ENCODE data around the gene RAD51AP1. TPM values are rescaled to one million over a fixed set of nuclear protein-coding genes. Genes with fewer than 3 reads are reported as not detected.

The RAD51AP1 gene, protein sequence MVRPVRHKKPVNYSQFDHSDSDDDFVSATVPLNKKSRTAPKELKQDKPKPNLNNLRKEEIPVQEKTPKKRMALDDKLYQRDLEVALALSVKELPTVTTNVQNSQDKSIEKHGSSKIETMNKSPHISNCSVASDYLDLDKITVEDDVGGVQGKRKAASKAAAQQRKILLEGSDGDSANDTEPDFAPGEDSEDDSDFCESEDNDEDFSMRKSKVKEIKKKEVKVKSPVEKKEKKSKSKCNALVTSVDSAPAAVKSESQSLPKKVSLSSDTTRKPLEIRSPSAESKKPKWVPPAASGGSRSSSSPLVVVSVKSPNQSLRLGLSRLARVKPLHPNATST
- 59.9 TPM for polyA plus RNA-seq (2013, experiment 1 of 2)
- polyA plus RNA-seq (2013, experiment 2 of 2): 58.4 TPM

DNA sequence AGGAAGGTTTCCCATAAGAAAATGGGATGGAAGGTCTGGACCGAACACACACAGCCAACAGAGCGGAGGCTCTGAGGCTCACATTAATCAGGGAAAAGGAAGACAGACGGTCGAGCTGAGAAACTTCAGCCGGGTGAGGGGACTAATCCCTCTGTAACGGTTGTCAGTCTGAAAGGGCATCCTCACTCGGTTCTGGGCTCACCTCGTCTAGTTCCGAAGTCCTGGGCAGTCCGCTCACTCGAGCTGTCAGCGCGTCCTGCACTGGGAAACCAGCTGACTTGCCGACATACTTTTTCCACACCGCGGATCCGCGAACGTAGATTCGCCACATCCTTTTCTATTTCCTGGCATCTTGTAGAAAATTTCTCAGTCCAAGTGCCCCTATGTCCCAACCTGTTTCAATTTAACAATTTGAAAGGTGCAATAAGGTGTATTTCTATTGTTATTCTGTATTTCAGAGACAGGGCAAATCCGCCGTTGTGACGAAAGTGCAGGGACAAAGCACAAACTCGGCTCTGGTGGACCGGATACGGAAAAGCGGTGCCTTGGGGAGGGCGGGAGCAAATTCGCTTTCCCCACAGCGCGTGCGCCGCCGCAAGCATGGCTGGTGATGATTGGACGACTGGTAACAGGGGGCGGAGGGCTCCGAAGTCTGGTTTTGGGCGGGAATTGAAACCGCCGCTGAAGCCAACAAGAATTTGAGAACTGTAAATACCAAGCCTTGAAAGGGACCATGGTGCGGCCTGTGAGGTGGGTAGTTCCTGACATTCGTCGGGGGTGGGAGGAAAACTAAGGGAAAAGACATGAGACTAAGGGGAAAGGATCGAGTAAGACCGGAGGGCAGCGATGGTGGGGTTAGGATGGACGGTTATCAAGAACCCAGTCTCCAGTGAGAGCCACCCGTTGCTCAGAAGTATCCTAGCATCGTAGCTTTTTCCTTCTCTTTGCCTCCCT, at the start of gene RAD51AP1:
Gene RAD51AP1, plus strand, starts transcription at position 684 of the 954 bp plus-strand sequence. Its CDS starts 50 bp downstream, at position 734.
- Histone ChIP-seq H3K36me3 (ENCODE audit: control insufficient read depth, insufficient read depth, low read length) (no peaks in the 10 kb centered on the region), H3K79me2 (ENCODE audit: control insufficient read depth, insufficient read depth, low read length) (peaks cover 15% of the 10 kb centered on the region), H4K5ac (ENCODE audit: low read length) (peak within 1 kb of the TSS; percentile 48), H3K27ac (ENCODE audit: low read depth, low read length) (no peak within 1 kb of the TSS), H3K4ac (ENCODE audit: low read depth, low read length) (no peak within 1 kb of the TSS), H3K27me3 (ENCODE audit: insufficient read depth, low read length, poor library complexity) (no peaks in the 10 kb centered on the region), H3K4me1 (ENCODE audit: control insufficient read depth, low read depth, low read length) (no peaks in the 10 kb centered on the region), H4K8ac (ENCODE audit: low read depth, low read length) (no peak within 1 kb of the TSS), H2BK15ac (replicated peaks; ENCODE audit: low read depth) (no peak within 1 kb of the TSS), H3K4me3 (ENCODE audit: low read length) (peak within 1 kb of the TSS; percentile 98), H3K18ac (ENCODE audit: low read length) (no peak within 1 kb of the TSS), H3K23ac (ENCODE audit: low read length) (no peak within 1 kb of the TSS), H2BK5ac (ENCODE audit: low read length) (peak within 1 kb of the TSS; percentile 58), H2BK120ac (ENCODE audit: low read depth, low read length) (no peak within 1 kb of the TSS), H3K79me1 (ENCODE audit: low read length) (peaks cover 6% of the 10 kb centered on the region), H3K56ac (ENCODE audit: low read length) (peak within 1 kb of the TSS; percentile 99), H2AK5ac (ENCODE audit: low read length) (no peak within 1 kb of the TSS), H3K4me2 (ENCODE audit: low read length) (peak within 1 kb of the TSS; percentile 64), H3K9ac (ENCODE audit: low read length) (peak within 1 kb of the TSS; percentile 97)
- no CpG with 5 or more reads among the region's 49 CpGs for WGBS (ENCODE audit: extremely low coverage, insufficient coverage, low lambda C conversion rate)
- peak; percentile 99 for DNase-seq

DNA sequence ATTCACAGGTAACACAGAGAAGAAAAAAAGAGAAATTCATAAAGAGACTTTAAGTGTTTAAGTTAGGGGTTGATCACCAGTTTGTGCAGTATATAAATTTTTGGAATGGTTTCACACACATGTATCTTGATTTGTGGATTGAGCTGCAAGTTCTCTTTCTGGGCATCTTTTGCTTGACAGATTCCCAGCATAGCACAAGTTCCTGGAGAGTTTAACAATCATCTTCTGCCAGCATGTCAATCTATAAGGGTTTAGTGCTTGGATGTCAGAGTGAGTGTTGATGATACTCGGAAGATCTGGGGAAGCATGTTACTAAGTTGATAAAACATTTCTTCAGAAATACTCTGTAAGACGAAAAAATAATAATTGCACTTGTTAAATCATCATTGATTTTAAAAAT, 49.1 kb upstream of the RAD51AP1 start:
- no peaks in the 10 kb centered on the region for H3K36me3 ChIP-seq (ENCODE audit: control insufficient read depth, insufficient read depth, low read length)
- H4K5ac ChIP-seq (ENCODE audit: low read length): no peak overlapping the region
- H3K79me2 ChIP-seq (ENCODE audit: control insufficient read depth, insufficient read depth, low read length): no peaks in the 10 kb centered on the region
- no peak overlapping the region for H3K4ac ChIP-seq (ENCODE audit: low read depth, low read length)
- H3K9ac ChIP-seq (ENCODE audit: low read length): no peak overlapping the region
- no peak overlapping the region for H3K4me2 ChIP-seq (ENCODE audit: low read length)
- H3K4me3 ChIP-seq (ENCODE audit: low read length): no peak overlapping the region
- no peaks in the 10 kb centered on the region for H3K79me1 ChIP-seq (ENCODE audit: low read length)
- H2BK5ac ChIP-seq (ENCODE audit: low read length): no peak overlapping the region
- H3K27me3 ChIP-seq (ENCODE audit: insufficient read depth, low read length, poor library complexity): no peaks in the 10 kb centered on the region
- H3K23ac ChIP-seq (ENCODE audit: low read length): no peak overlapping the region
- no peaks in the 10 kb centered on the region for H3K4me1 ChIP-seq (ENCODE audit: control insufficient read depth, low read depth, low read length)
- no peak overlapping the region for H2BK15ac ChIP-seq (replicated peaks; ENCODE audit: low read depth)
- WGBS (ENCODE audit: extremely low coverage, insufficient coverage, low lambda C conversion rate): 100% methylated on average over 1 of the region's 2 CpGs
- no peak overlapping the region for H3K27ac ChIP-seq (ENCODE audit: low read depth, low read length)
- no peak overlapping the region for H2AK5ac ChIP-seq (ENCODE audit: low read length)
- no peak overlapping the region for H3K56ac ChIP-seq (ENCODE audit: low read length)
- no peak for DNase-seq
- H2BK120ac ChIP-seq (ENCODE audit: low read depth, low read length): no peak overlapping the region
- H4K8ac ChIP-seq (ENCODE audit: low read depth, low read length): no peak overlapping the region
- H3K18ac ChIP-seq (ENCODE audit: low read length): no peak overlapping the region

DNA sequence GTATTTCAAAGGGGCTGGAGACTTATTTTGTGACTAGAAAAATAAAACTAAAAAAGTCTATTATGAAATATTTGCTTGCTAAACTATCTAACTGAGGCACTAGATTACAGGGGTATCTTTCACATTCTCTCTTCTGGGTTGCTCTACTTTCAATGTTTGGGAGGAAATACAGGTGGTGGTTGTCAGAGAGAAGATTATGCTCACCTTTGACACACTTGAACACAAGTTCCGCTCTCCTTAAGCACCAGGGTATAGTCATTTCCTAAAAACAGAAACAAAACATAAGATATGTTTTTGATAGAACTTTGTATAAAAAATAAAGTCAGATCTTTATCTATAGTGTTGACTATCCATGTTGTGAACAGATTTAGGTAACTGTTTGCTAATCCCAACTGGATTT, 47.7 kb upstream of the RAD51AP1 start:
- Histone ChIP-seq H3K79me1 (ENCODE audit: low read length) (no peaks in the 10 kb centered on the region), H3K27me3 (ENCODE audit: insufficient read depth, low read length, poor library complexity) (no peaks in the 10 kb centered on the region), H4K8ac (ENCODE audit: low read depth, low read length) (no peak overlapping the region), H2AK5ac (ENCODE audit: low read length) (no peak overlapping the region), H2BK15ac (replicated peaks; ENCODE audit: low read depth) (no peak overlapping the region), H3K36me3 (ENCODE audit: control insufficient read depth, insufficient read depth, low read length) (no peaks in the 10 kb centered on the region), H3K27ac (ENCODE audit: low read depth, low read length) (no peak overlapping the region), H3K18ac (ENCODE audit: low read length) (no peak overlapping the region), H3K23ac (ENCODE audit: low read length) (no peak overlapping the region), H3K79me2 (ENCODE audit: control insufficient read depth, insufficient read depth, low read length) (no peaks in the 10 kb centered on the region), H3K4ac (ENCODE audit: low read depth, low read length) (no peak overlapping the region), H3K4me3 (ENCODE audit: low read length) (no peak overlapping the region), H4K5ac (ENCODE audit: low read length) (no peak overlapping the region), H3K9ac (ENCODE audit: low read length) (no peak overlapping the region), H3K4me1 (ENCODE audit: control insufficient read depth, low read depth, low read length) (no peaks in the 10 kb centered on the region), H3K56ac (ENCODE audit: low read length) (no peak overlapping the region), H3K4me2 (ENCODE audit: low read length) (no peak overlapping the region), H2BK5ac (ENCODE audit: low read length) (no peak overlapping the region), H2BK120ac (ENCODE audit: low read depth, low read length) (no peak overlapping the region)
- DNase-seq: no peak
- WGBS (ENCODE audit: extremely low coverage, insufficient coverage, low lambda C conversion rate): no CpG with 5 or more reads among the region's 1 CpG

DNA sequence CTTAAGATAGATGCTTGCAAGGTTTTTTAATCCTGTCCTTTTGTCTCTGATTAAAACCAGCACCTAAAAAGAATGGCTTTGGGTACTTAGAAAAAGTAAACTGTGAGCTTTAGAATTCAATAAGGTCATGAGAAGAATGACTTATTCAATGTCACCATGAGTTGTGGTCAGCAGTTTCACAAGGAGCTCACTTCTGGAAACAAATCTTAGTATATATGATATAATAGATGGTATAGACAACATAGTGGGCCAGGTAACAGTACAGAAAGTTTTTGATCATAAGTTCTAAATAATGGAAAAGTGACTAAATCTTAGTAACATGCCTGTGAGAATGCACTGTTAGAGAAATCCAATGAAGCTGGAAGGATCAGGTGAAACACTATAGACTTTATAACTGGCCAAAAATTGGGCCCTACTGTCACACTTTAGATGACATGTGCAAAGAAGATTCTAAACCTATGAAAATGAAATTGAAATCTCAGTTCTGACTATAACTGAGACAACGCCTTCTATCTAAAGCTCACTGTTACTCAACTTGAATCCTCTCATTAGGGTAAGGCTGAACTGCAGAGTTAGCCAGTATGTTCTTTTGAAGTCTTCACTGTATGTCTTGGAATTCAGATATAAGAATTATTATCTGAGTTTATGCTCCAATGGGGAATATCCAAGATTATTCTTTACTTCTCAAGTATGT, 42.4 kb upstream of the RAD51AP1 start:
- no peak overlapping the region for H3K4me3 ChIP-seq (ENCODE audit: low read length)
- H2BK15ac ChIP-seq (replicated peaks; ENCODE audit: low read depth): no peak overlapping the region
- H3K56ac ChIP-seq (ENCODE audit: low read length): no peak overlapping the region
- H2BK120ac ChIP-seq (ENCODE audit: low read depth, low read length): no peak overlapping the region
- no CpG with 5 or more reads among the region's 1 CpG for WGBS (ENCODE audit: extremely low coverage, insufficient coverage, low lambda C conversion rate)
- H3K18ac ChIP-seq (ENCODE audit: low read length): no peak overlapping the region
- H3K27me3 ChIP-seq (ENCODE audit: insufficient read depth, low read length, poor library complexity): no peaks in the 10 kb centered on the region
- no peak overlapping the region for H4K8ac ChIP-seq (ENCODE audit: low read depth, low read length)
- H2BK5ac ChIP-seq (ENCODE audit: low read length): no peak overlapping the region
- no peak overlapping the region for H3K4me2 ChIP-seq (ENCODE audit: low read length)
- H3K23ac ChIP-seq (ENCODE audit: low read length): no peak overlapping the region
- no peaks in the 10 kb centered on the region for H3K36me3 ChIP-seq (ENCODE audit: control insufficient read depth, insufficient read depth, low read length)
- H3K4me1 ChIP-seq (ENCODE audit: control insufficient read depth, low read depth, low read length): no peaks in the 10 kb centered on the region
- no peak overlapping the region for H3K27ac ChIP-seq (ENCODE audit: low read depth, low read length)
- H3K4ac ChIP-seq (ENCODE audit: low read depth, low read length): no peak overlapping the region
- no peaks in the 10 kb centered on the region for H3K79me2 ChIP-seq (ENCODE audit: control insufficient read depth, insufficient read depth, low read length)
- H4K5ac ChIP-seq (ENCODE audit: low read length): no peak overlapping the region
- H3K79me1 ChIP-seq (ENCODE audit: low read length): no peaks in the 10 kb centered on the region
- no peak for DNase-seq
- H3K9ac ChIP-seq (ENCODE audit: low read length): no peak overlapping the region
- no peak overlapping the region for H2AK5ac ChIP-seq (ENCODE audit: low read length)

DNA sequence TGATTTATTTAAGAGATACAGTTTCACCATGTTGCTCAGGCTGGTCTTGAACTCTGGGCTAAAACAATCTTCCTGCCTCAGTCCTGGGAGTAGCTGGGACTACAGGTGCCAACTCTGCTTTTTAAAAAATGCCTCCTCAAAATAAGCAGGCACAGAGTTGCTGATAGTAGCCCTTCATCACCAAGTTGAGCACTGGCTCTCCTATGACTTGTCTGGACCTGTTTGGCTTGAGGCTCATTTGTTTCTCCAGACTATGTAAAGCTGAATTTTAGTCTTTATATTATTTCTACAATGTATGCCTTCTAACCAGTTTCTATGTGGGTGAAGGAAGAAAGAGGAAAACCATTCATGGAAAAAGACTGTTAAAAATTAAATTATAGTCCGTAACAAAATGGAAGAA, 39.5 kb upstream of the RAD51AP1 start:
- Histone ChIP-seq H3K23ac (ENCODE audit: low read length) (no peak overlapping the region), H3K27ac (ENCODE audit: low read depth, low read length) (no peak overlapping the region), H3K4ac (ENCODE audit: low read depth, low read length) (no peak overlapping the region), H4K5ac (ENCODE audit: low read length) (no peak overlapping the region), H3K4me3 (ENCODE audit: low read length) (no peak overlapping the region), H3K9ac (ENCODE audit: low read length) (no peak overlapping the region), H3K18ac (ENCODE audit: low read length) (no peak overlapping the region), H3K4me2 (ENCODE audit: low read length) (no peak overlapping the region), H3K79me2 (ENCODE audit: control insufficient read depth, insufficient read depth, low read length) (no peaks in the 10 kb centered on the region), H3K79me1 (ENCODE audit: low read length) (no peaks in the 10 kb centered on the region), H2BK120ac (ENCODE audit: low read depth, low read length) (no peak overlapping the region), H3K56ac (ENCODE audit: low read length) (no peak overlapping the region), H4K8ac (ENCODE audit: low read depth, low read length) (no peak overlapping the region), H2BK15ac (replicated peaks; ENCODE audit: low read depth) (no peak overlapping the region), H3K36me3 (ENCODE audit: control insufficient read depth, insufficient read depth, low read length) (no peaks in the 10 kb centered on the region), H2AK5ac (ENCODE audit: low read length) (no peak overlapping the region), H3K4me1 (ENCODE audit: control insufficient read depth, low read depth, low read length) (no peaks in the 10 kb centered on the region), H3K27me3 (ENCODE audit: insufficient read depth, low read length, poor library complexity) (no peaks in the 10 kb centered on the region), H2BK5ac (ENCODE audit: low read length) (no peak overlapping the region)
- no peak for DNase-seq
- no CpG with 5 or more reads among the region's 1 CpG for WGBS (ENCODE audit: extremely low coverage, insufficient coverage, low lambda C conversion rate)

Data from mesendoderm (in vitro differentiated cells).